Suprapubic skin (tissue), 4 donors: ENCODE results near the gene RPL7A. TPM values are rescaled to one million over a fixed set of nuclear protein-coding genes. Genes with fewer than 3 reads are reported as not detected.
A peak's percentile ranks its signal among the peaks of the same experiment; 100 is the strongest.

Experiments
- DNase-seq, 2 donors: peaks; one replicate each; pipeline ENCODE4 v3.0.0-alpha.2; 2019; ENCODE audit warnings: low spot score in 2 of 2
- H3K27ac ChIP-seq: fragments of 200-600 bp; sonication (generic); one replicate; pipeline ENCODE4 v1.5.1; 2019
- H3K27me3 ChIP-seq: fragments of 200-600 bp; sonication (generic); one replicate; pipeline ENCODE4 v1.5.1; 2019
- H3K36me3 ChIP-seq: fragments of 200-600 bp; sonication (generic); one replicate; pipeline ENCODE4 v1.5.1; 2019
- H3K4me1 ChIP-seq: fragments of 200-600 bp; sonication (generic); one replicate; pipeline ENCODE4 v1.5.1; 2019
- H3K4me3 ChIP-seq: fragments of 200-600 bp; sonication (generic); one replicate; pipeline ENCODE4 v1.5.1; 2019; ENCODE audit warnings: mild to moderate bottlenecking
- H3K9me3 ChIP-seq: fragments of 200-600 bp; sonication (generic); one replicate; pipeline ENCODE4 v1.5.1; 2019
- CTCF ChIP-seq, 2 donors: fragments of 200-600 bp in 1 of 2; fragments of 450-650 bp in 1 of 2; sonication (generic) in 1 of 2; IDR thresholded peaks; one replicate each; pipeline ENCODE4 v1.5.1; 2016 to 2019; ENCODE audit warnings: antibody characterized with exemption in 2 of 2, mild to moderate bottlenecking in 1 of 2, moderate library complexity in 1 of 2
- EP300 ChIP-seq: sonication (generic); formaldehyde crosslinking; IDR thresholded peaks from one replicate; pipeline ENCODE4 v1.6.1; 2017; ENCODE audit warnings: antibody characterized with exemption
- POLR2A ChIP-seq, 2 donors: fragments of 450-650 bp; IDR thresholded peaks; one replicate each; pipeline ENCODE4 v1.6.1; 2017; ENCODE audit warnings: antibody characterized with exemption in 2 of 2, mild to moderate bottlenecking in 2 of 2, moderate library complexity in 2 of 2
- POLR2AphosphoS5 ChIP-seq, 3 donors: sonication (generic); formaldehyde crosslinking; IDR thresholded peaks; one replicate each; pipeline ENCODE4 v1.6.1; 2017; ENCODE audit warnings: antibody characterized with exemption in 3 of 3
- WGBS: methylation state at CpG from one replicate; pipeline ENCODE4 v1.1.5; 2018; 5-methylcytosine and 5-hydroxymethylcytosine counted together
- total RNA-seq, 4 donors: library from RNA; depleted of rRNA; stranded (reverse); fragments of >200 nt; gene quantifications; one replicate each; pipeline ENCODE4 v1.1.0, GENCODE V29; 2016

Gene RPL7A
- total RNA-seq, 4 donors from 2014 or later, result 1,468 to 3,048 (median 2,531) TPM

GRCh38 chr9:133344979-133345378 is 3.0 kb upstream of the RPL7A start:
- H3K4me3 ChIP-seq, result no peak overlapping the region
- H3K27me3 ChIP-seq, result no peaks in the 10 kb centered on the region
- H3K9me3 ChIP-seq, result no peaks in the 10 kb centered on the region
- H3K27ac ChIP-seq, result no peak overlapping the region
- no peak for TF ChIP-seq POLR2AphosphoS5 (IDR thresholded peaks at IDR 0.05)
- TF ChIP-seq POLR2A (IDR thresholded peaks at IDR 0.05), result no peak
- TF ChIP-seq CTCF (IDR thresholded peaks at IDR 0.05), result no peak
- TF ChIP-seq EP300, result no peak
- 94% methylated on average over 12 of the region's 12 CpGs for WGBS
- peak in 1 of 2 donors; percentile 55 for DNase-seq
- peaks cover 63% of the 10 kb centered on the region for H3K36me3 ChIP-seq
- peaks cover 48% of the 10 kb centered on the region for H3K4me1 ChIP-seq

DNA sequence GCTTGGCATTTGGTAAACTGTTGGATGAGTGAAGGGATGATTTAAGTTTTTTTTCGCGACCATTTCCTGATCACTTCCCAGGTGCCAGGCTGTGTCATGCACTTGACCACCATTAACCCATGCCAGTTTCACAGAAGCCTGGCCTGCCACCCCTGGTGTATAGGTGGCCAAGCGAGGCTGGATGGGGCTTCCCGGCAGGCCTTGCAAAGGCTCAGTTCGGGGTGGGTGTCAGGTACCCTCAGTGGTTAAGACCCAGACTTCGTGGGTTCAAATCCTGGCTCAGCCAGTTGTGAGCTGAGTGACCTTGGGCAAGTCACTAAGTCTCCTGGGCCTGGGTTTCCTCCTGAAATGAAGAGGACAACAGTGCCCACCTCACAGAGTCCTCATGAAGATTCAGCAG is 2.4 kb upstream of the RPL7A start:
- no peaks in the 10 kb centered on the region for H3K27me3 ChIP-seq
- TF ChIP-seq POLR2A (IDR thresholded peaks at IDR 0.05) (no peak), EP300 (no peak), POLR2AphosphoS5 (IDR thresholded peaks at IDR 0.05) (no peak), CTCF (IDR thresholded peaks at IDR 0.05) (no peak)
- no peak overlapping the region for H3K27ac ChIP-seq
- H3K4me3 ChIP-seq, result no peak overlapping the region
- H3K9me3 ChIP-seq, result no peaks in the 10 kb centered on the region
- no peak for DNase-seq
- H3K4me1 ChIP-seq, result peaks cover 48% of the 10 kb centered on the region
- H3K36me3 ChIP-seq, result peaks cover 63% of the 10 kb centered on the region
- 92% methylated on average over 5 of the region's 6 CpGs for WGBS

- Histone ChIP-seq H3K4me3 (peak overlapping the region; percentile 97), H3K36me3 (peaks cover 63% of the 10 kb centered on the region), H3K27ac (peak overlapping the region; percentile 94), H3K9me3 (no peaks in the 10 kb centered on the region), H3K4me1 (peaks cover 45% of the 10 kb centered on the region), H3K27me3 (no peaks in the 10 kb centered on the region)
- WGBS, result 60% methylated on average over 11 of the region's 15 CpGs
- no peak for DNase-seq
- no peak for TF ChIP-seq EP300
- TF ChIP-seq POLR2A (IDR thresholded peaks at IDR 0.05), result no peak
- no peak for TF ChIP-seq CTCF (IDR thresholded peaks at IDR 0.05)
- TF ChIP-seq POLR2AphosphoS5 (IDR thresholded peaks at IDR 0.05), result no peak
Observed at GRCh38 chr9:133346021-133346785, 1.8 kb upstream of the RPL7A start.

GRCh38 chr9:133347515-133347984 is 468 bp upstream of the RPL7A start:
- Histone ChIP-seq H3K4me3 (peak overlapping the region; percentile 97), H3K9me3 (no peaks in the 10 kb centered on the region), H3K36me3 (peaks cover 63% of the 10 kb centered on the region), H3K4me1 (peaks cover 43% of the 10 kb centered on the region), H3K27me3 (no peaks in the 10 kb centered on the region), H3K27ac (peak overlapping the region; percentile 94)
- no peak for TF ChIP-seq POLR2A (IDR thresholded peaks at IDR 0.05)
- TF ChIP-seq CTCF (IDR thresholded peaks at IDR 0.05), result peak in 1 of 2 donors; percentile 2
- WGBS, result 0% methylated on average over 19 of the region's 41 CpGs
- DNase-seq, result no peak

GRCh38 chr9:133348718-133349573 is 928 bp downstream of the RPL7A start:
- Histone ChIP-seq H3K4me1 (peaks cover 41% of the 10 kb centered on the region), H3K27ac (peak overlapping the region; percentile 94), H3K36me3 (peaks cover 60% of the 10 kb centered on the region), H3K4me3 (peak overlapping the region; percentile 97), H3K9me3 (no peaks in the 10 kb centered on the region), H3K27me3 (no peaks in the 10 kb centered on the region)
- no peak for DNase-seq
- TF ChIP-seq POLR2AphosphoS5 (IDR thresholded peaks at IDR 0.05), result no peak
- TF ChIP-seq POLR2A (IDR thresholded peaks at IDR 0.05), result no peak
- TF ChIP-seq EP300, result no peak
- no peak for TF ChIP-seq CTCF (IDR thresholded peaks at IDR 0.05)
- WGBS, result 15% methylated on average over 25 of the region's 25 CpGs
